Mesothelial cell of epicardium (in vitro differentiated cells): ENCODE results near the gene PALLD. TPM values are rescaled to one million over a fixed set of nuclear protein-coding genes. Genes with fewer than 3 reads are reported as not detected.
"Not testable (repeated sequence)": the region's sequence is repeated elsewhere in the genome, so short reads cannot be mapped to it uniquely, and the experiment has no call there.

Source experiments
- DNase-seq, 2 experiments: peaks; one replicate each; pipeline ENCODE4 v3.0.0; 2021; ENCODE audit warnings: low spot score in 2 of 2; ENCODE audit not compliant: unreplicated experiment in 2 of 2
- H3K27ac Mint-ChIP-seq: 2 replicates; pipeline ENCODE4 v1.8.0; 2021; ENCODE audit warnings: mixed read lengths
- H3K27me3 Mint-ChIP-seq: 2 replicates; pipeline ENCODE4 v1.8.0; 2021; ENCODE audit warnings: low read depth, mixed read lengths
- H3K36me3 Mint-ChIP-seq: 2 replicates; pipeline ENCODE4 v1.8.0; 2021; ENCODE audit warnings: mixed read lengths
- H3K4me1 Mint-ChIP-seq: 2 replicates; pipeline ENCODE4 v1.8.0; 2021; ENCODE audit warnings: mixed read lengths
- H3K4me3 Mint-ChIP-seq: 2 replicates; pipeline ENCODE4 v1.8.0; 2021; ENCODE audit warnings: mild to moderate bottlenecking, moderate library complexity, mixed read lengths
- H3K9me3 Mint-ChIP-seq: 2 replicates; pipeline ENCODE4 v1.8.0; 2021; ENCODE audit warnings: mixed read lengths
- total RNA-seq: library from RNA; stranded (reverse); gene quantifications from 3 replicates; pipeline ENCODE4 v1.2.1, GENCODE V29; 2021
- TF ChIP-seq, protein P1 (sequence below): fragments of 200-600 bp; sonication (generic); IDR thresholded peaks from one replicate; pipeline ENCODE4 v1.5.0; 2021; ENCODE audit warnings: antibody characterized with exemption; ENCODE audit not compliant: unreplicated experiment

Gene PALLD
- total RNA-seq, 1 donor from 2014 or later, result 158 TPM

DNA sequence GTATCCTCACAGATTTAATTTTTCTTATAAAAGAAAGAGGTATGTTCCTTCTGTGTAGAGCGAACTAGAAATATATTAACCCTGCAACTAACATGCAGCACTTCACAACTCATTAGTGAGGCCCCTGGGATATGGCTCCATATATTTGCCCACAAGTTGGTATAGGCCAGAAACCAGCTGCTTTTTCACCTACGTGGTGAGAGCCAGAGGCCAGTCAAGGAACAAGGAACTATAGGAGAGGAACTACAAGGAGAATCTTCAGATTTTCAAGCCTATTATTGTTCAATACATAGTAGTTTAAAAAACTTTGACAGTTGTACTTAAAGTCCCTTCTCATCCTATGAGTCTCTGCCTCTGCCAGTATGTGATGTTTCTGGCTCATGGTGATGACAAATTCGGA is 307.3 kb downstream of the PALLD start:
- DNase-seq, result no peak
- TF ChIP-seq, protein P1, sequence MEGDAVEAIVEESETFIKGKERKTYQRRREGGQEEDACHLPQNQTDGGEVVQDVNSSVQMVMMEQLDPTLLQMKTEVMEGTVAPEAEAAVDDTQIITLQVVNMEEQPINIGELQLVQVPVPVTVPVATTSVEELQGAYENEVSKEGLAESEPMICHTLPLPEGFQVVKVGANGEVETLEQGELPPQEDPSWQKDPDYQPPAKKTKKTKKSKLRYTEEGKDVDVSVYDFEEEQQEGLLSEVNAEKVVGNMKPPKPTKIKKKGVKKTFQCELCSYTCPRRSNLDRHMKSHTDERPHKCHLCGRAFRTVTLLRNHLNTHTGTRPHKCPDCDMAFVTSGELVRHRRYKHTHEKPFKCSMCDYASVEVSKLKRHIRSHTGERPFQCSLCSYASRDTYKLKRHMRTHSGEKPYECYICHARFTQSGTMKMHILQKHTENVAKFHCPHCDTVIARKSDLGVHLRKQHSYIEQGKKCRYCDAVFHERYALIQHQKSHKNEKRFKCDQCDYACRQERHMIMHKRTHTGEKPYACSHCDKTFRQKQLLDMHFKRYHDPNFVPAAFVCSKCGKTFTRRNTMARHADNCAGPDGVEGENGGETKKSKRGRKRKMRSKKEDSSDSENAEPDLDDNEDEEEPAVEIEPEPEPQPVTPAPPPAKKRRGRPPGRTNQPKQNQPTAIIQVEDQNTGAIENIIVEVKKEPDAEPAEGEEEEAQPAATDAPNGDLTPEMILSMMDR, result no peak
- Mint-ChIP-seq H3K4me3 (no peak overlapping the region), H3K9me3 (peaks cover 6% of the 10 kb centered on the region), H3K27ac (peak overlapping the region; percentile 54), H3K4me1 (peaks cover 26% of the 10 kb centered on the region), H3K27me3 (no peaks in the 10 kb centered on the region), H3K36me3 (peaks cover 10% of the 10 kb centered on the region)

DNA sequence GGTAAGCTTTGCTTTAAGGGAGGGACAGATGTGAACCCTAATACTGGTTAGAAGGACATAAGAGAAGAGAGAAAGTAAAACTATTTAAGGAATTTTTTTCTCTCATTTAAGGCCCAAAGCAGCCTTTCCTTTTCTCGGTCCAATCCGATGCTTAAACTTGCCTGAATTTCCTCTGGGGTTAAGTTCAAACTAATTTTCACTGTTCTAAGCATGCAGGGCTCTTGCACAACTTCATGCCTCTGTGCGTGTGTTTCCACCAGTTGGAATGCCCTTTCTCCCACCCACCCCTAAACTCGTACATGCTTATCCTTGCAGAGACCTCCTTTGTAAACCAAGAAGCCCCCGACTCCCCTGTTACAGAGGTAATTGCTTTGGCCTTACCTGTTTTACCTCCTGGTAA is 308.5 kb downstream of the PALLD start:
- H3K4me3 Mint-ChIP-seq, result no peak overlapping the region
- no peaks in the 10 kb centered on the region for H3K27me3 Mint-ChIP-seq
- H3K27ac Mint-ChIP-seq, result no peak overlapping the region
- TF ChIP-seq, protein P1, result no peak
- H3K4me1 Mint-ChIP-seq, result peaks cover 30% of the 10 kb centered on the region
- DNase-seq, result no peak
- H3K9me3 Mint-ChIP-seq, result peaks cover 11% of the 10 kb centered on the region
- peaks cover 15% of the 10 kb centered on the region for H3K36me3 Mint-ChIP-seq

DNA sequence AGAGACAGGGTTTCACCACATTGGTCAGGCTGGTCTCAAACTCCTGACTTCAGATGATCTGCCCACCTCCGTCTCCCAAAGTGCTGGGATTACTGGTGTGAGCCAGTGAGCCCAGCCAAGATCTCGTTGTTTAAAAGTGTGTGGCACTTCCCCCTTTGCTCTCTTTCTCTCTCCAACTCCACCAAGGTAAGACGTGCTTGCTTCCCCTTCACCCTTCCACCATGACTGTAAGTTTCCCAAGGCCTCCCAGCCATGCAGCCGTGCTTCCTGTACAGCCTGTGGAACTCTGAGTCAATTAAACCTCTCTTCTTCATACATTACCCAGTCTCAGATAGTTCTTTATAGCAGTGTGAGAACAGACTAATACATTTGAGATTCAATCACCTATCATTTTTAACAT is 309.4 kb downstream of the PALLD start:
- peak overlapping the region; percentile 62 for H3K27ac Mint-ChIP-seq
- peaks cover 15% of the 10 kb centered on the region for H3K36me3 Mint-ChIP-seq
- peaks cover 11% of the 10 kb centered on the region for H3K9me3 Mint-ChIP-seq
- peaks cover 30% of the 10 kb centered on the region for H3K4me1 Mint-ChIP-seq
- not testable (repeated sequence) for DNase-seq, H3K4me3 Mint-ChIP-seq, H3K27me3 Mint-ChIP-seq

DNA sequence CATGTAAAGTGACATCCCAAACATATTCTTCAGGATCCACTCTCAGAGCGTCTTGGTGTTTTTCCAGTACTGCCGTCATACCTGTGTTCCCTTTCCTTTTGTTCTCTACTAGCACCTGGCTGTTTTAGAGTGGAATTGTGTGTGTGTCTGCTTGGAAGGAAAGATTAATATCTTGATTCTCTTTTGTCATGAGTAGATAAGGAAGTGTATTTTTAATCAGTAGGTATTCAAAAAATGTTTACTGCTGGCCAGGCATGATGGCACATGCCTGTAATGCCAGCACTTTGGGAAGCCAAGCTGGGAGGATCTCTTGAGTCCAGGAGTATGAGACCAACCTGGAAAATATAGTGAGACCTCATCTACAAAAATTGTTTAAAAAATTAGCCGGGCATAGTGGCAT is 314.4 kb downstream of the PALLD start:
- peak overlapping the region; percentile 72 for H3K27ac Mint-ChIP-seq
- H3K36me3 Mint-ChIP-seq, result peaks cover 9% of the 10 kb centered on the region
- H3K27me3 Mint-ChIP-seq, result no peaks in the 10 kb centered on the region

DNA sequence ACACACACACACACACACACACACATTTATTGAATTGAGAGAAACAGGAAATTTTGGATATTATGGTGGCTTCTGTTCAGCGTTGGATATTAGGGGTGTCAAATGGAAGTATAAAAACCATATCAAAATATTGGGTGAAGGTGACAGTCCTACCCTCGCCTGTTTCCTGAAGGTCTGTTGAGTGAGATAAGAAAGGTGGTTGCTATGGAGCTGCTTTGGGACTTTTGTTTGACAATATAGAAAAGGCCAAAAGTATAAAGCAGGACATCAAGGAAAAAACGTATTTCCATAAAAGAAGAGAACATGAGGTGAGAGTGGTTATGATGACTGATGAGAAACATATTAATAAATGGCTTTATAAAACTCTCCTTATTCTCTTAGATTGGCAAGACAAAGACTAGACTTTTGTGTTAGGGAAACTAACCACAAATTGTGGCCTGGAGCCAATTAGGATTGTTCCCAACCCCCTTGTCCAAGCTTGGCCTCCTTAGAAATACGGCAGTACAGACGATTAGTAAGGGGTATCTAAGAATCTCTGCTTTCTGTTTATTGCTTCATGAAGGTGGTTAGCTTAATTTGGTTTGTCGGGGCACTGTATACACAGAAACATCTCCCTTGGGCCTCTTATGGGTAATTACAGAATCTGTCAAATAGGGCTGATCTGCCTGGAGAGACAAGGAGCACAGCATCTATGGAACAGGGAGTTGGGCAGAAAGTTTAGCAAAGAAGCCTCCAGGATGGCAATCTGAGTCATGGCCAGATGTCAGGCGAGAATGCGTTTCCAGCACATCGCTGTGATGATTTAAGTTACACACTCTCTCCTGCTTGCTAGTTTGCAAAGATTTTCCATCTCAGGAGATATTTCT is 315.2 kb downstream of the PALLD start:
- Mint-ChIP-seq H3K27ac (peak overlapping the region; percentile 72), H3K4me3 (peak overlapping the region; percentile 9), H3K27me3 (no peaks in the 10 kb centered on the region), H3K9me3 (peaks cover 5% of the 10 kb centered on the region), H3K36me3 (peaks cover 5% of the 10 kb centered on the region), H3K4me1 (peaks cover 53% of the 10 kb centered on the region)
- DNase-seq, result no peak
- TF ChIP-seq, protein P1, result no peak

More for the DNA sequence above, 314.4 kb downstream of the PALLD start:
- peaks cover 50% of the 10 kb centered on the region for H3K4me1 Mint-ChIP-seq
- DNase-seq, result no peak
- H3K9me3 Mint-ChIP-seq, result peaks cover 5% of the 10 kb centered on the region
- no peak overlapping the region for H3K4me3 Mint-ChIP-seq
- TF ChIP-seq, protein P1, result no peak

DNA sequence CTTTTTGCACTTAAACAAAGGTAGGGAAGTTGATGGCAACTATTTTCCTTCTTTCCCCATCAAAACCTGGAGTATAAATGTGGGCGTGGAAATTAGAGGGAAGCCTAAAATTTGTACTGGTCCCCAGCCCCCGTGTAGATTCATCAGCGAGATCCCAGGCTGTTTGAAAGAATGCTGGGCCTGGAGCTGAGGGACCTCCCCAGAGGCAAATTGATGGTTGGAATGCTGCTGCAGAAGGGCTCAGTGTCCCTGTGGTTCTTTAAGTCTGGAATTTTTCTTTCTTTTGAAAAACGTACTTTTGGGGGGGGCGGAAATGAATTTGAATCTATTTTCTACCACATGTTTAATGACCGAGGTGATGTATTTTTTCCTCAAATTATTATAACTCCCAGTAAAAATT is 316.0 kb downstream of the PALLD start:
- H3K27me3 Mint-ChIP-seq, result no peaks in the 10 kb centered on the region
- H3K4me3 Mint-ChIP-seq, result no peak overlapping the region
- H3K36me3 Mint-ChIP-seq, result peaks cover 5% of the 10 kb centered on the region
- H3K27ac Mint-ChIP-seq, result peak overlapping the region; percentile 72
- DNase-seq, result no peak
- TF ChIP-seq, protein P1, result no peak
- H3K9me3 Mint-ChIP-seq, result peaks cover 5% of the 10 kb centered on the region
- H3K4me1 Mint-ChIP-seq, result peaks cover 61% of the 10 kb centered on the region
